IMR-90 (cell line): ENCODE results near the gene MCCD1. TPM values are rescaled to one million over a fixed set of nuclear protein-coding genes. Genes with fewer than 3 reads are reported as not detected.

Source experiments
- ATAC-seq: fragments of 200-7000 bp; cut with Tn5 transposase; 2 replicates; pipeline ENCODE4 v1.9.1; 2020; ENCODE audit warnings: low read depth, mild to moderate bottlenecking, moderate library complexity
- BruUV-seq: library from RNA; stranded (reverse); fragments of 400-500 nt; replicated peaks from 2 replicates; lab custom pipeline; 2021; lab: Mats Ljungman, UMichigan
- CTCF ChIA-PET: fragments of 300-600 bp; formaldehyde crosslinking; extraction: SDS; loops from one replicate; lab custom pipeline; 2021; ENCODE audit warnings: antibody characterized with exemption; lab: Yijun Ruan, JAX
- POLR2A ChIA-PET: fragments of 300-600 bp; sonication (Branson Sonifier 250); formaldehyde crosslinking; loops from one replicate; lab custom pipeline; 2022; ENCODE audit warnings: antibody characterized with exemption; ENCODE audit not compliant: unreplicated experiment; lab: Charles Lee
- DNase-seq: peaks from one replicate; pipeline ENCODE4 v3.0.0; 2013
- H2AFZ ChIP-seq: replicated peaks from 2 replicates; pipeline ENCODE3; 2013; ENCODE audit warnings: low read length, mild to moderate bottlenecking; ENCODE audit not compliant: poor library complexity
- H2AK5ac ChIP-seq: 2 replicates; pipeline ENCODE4 v1.6.1; 2013; ENCODE audit warnings: low read depth, low read length, inconsistent platforms
- H2AK9ac ChIP-seq: replicated peaks from 2 replicates; pipeline ENCODE3; 2013; ENCODE audit warnings: mild to moderate bottlenecking, low read depth, low read length, moderate library complexity; ENCODE audit not compliant: poor library complexity
- H2BK120ac ChIP-seq: 2 replicates; pipeline ENCODE4 v1.6.1; 2013; ENCODE audit warnings: low read depth, low read length, inconsistent platforms
- H2BK15ac ChIP-seq: 3 replicates; pipeline ENCODE4 v1.6.1; 2013; ENCODE audit warnings: low read depth, low read length, inconsistent platforms
- H2BK20ac ChIP-seq: 2 replicates; pipeline ENCODE4 v1.6.1; 2013; ENCODE audit warnings: low read depth, mild to moderate bottlenecking, inconsistent platforms, low read length, moderate library complexity
- H2BK5ac ChIP-seq: 2 replicates; pipeline ENCODE4 v1.6.1; 2013; ENCODE audit warnings: mild to moderate bottlenecking, low read depth, low read length, inconsistent platforms; ENCODE audit not compliant: poor library complexity, severe bottlenecking
- H3K14ac ChIP-seq: replicated peaks from 2 replicates; pipeline ENCODE4 v1.6.1; 2013; ENCODE audit warnings: low read depth, low read length, inconsistent platforms
- H3K18ac ChIP-seq: 2 replicates; pipeline ENCODE4 v1.6.1; 2013; ENCODE audit warnings: low read depth, low read length, control low read depth
- H3K23ac ChIP-seq: 2 replicates; pipeline ENCODE4 v1.6.1; 2013; ENCODE audit warnings: low read depth, low read length, inconsistent platforms
- H3K27ac ChIP-seq: 2 replicates; pipeline ENCODE4 v1.5.1; 2013; ENCODE audit warnings: mild to moderate bottlenecking, control low read depth, low read length; ENCODE audit not compliant: insufficient read depth
- H3K27me3 ChIP-seq: 2 replicates; pipeline ENCODE4 v1.6.1; 2013; ENCODE audit warnings: low read length; ENCODE audit not compliant: control insufficient read depth, insufficient read depth
- H3K36me3 ChIP-seq: 2 replicates; pipeline ENCODE4 v1.6.1; 2013; ENCODE audit warnings: low read length, mixed read lengths; ENCODE audit not compliant: control insufficient read depth, insufficient read depth
- H3K4ac ChIP-seq: 2 replicates; pipeline ENCODE4 v1.6.1; 2013; ENCODE audit warnings: low read depth, low read length, inconsistent platforms
- H3K4me1 ChIP-seq: 2 replicates; pipeline ENCODE4 v1.6.1; 2013; ENCODE audit warnings: low read length, mixed read lengths; ENCODE audit not compliant: control insufficient read depth, insufficient read depth
- H3K4me2 ChIP-seq: 2 replicates; pipeline ENCODE4 v1.6.1; 2013; ENCODE audit warnings: low read depth, mild to moderate bottlenecking, control low read depth, low read length, moderate library complexity
- H3K4me3 ChIP-seq: 2 replicates; pipeline ENCODE4 v1.5.1; 2013; ENCODE audit warnings: low read depth, mild to moderate bottlenecking, control low read depth, low read length, moderate library complexity; ENCODE audit not compliant: insufficient read depth
- H3K56ac ChIP-seq: 2 replicates; pipeline ENCODE4 v1.6.1; 2013; ENCODE audit warnings: low read length, inconsistent platforms; ENCODE audit not compliant: insufficient read depth; ENCODE audit errors: extremely low read depth
- H3K79me1 ChIP-seq, 2 experiments: 2 replicates each; pipeline ENCODE4 v1.6.1; 2013; ENCODE audit warnings: low read length in 2 of 2, inconsistent platforms in 1 of 2, low read depth in 1 of 2
- H3K9ac ChIP-seq: 2 replicates; pipeline ENCODE4 v1.6.1; 2013; ENCODE audit warnings: low read depth, low read length, control low read depth
- H3K9me1 ChIP-seq: 2 replicates; pipeline ENCODE4 v1.6.1; 2013; ENCODE audit warnings: low read length, inconsistent platforms; ENCODE audit not compliant: insufficient read depth
- H3K9me3 ChIP-seq: 2 replicates; pipeline ENCODE4 v1.6.1; 2013; ENCODE audit warnings: low read length; ENCODE audit not compliant: control insufficient read depth, insufficient read depth
- H4K20me1 ChIP-seq: 2 replicates; pipeline ENCODE4 v1.6.1; 2013; ENCODE audit warnings: low read length, inconsistent platforms; ENCODE audit not compliant: insufficient read depth
- H4K5ac ChIP-seq: 2 replicates; pipeline ENCODE4 v1.6.1; 2013; ENCODE audit warnings: mild to moderate bottlenecking, low read depth, low read length, control low read depth
- H4K8ac ChIP-seq, 2 experiments: 2 replicates each; pipeline ENCODE4 v1.6.1; 2013; ENCODE audit warnings: low read depth in 2 of 2, low read length in 2 of 2, control low read depth in 1 of 2, inconsistent platforms in 1 of 2
- H4K91ac ChIP-seq: 2 replicates; pipeline ENCODE4 v1.6.1; 2013; ENCODE audit warnings: low read depth, low read length, inconsistent platforms; ENCODE audit not compliant: insufficient read depth
- BHLHE40 ChIP-seq: fragments of 150-350 bp; IDR thresholded peaks from 2 replicates; pipeline ENCODE4 v1.6.1; 2016; ENCODE audit warnings: mild to moderate bottlenecking, low read depth, low read length
- CEBPB ChIP-seq: IDR thresholded peaks from 2 replicates; pipeline ENCODE4 v1.6.1; 2012; ENCODE audit warnings: low read depth, low read length, improper control_type of control experiment
- CHD1 ChIP-seq: IDR thresholded peaks from 2 replicates; pipeline ENCODE4 v1.6.1; 2012; ENCODE audit warnings: low read depth, low read length, improper control_type of control experiment
- FOS ChIP-seq: fragments of 150-350 bp; IDR thresholded peaks from 2 replicates; pipeline ENCODE4 v1.6.1; 2016; ENCODE audit warnings: low read depth, low read length
- MAFK ChIP-seq: IDR thresholded peaks from 2 replicates; pipeline ENCODE4 v1.6.1; 2012; ENCODE audit warnings: low read depth, low read length, improper control_type of control experiment
- NFE2L2 ChIP-seq: fragments of 150-350 bp; IDR thresholded peaks from 2 replicates; pipeline ENCODE4 v1.6.1; 2016; ENCODE audit warnings: low read depth, mild to moderate bottlenecking, low read length
- POLR2A ChIP-seq: IDR thresholded peaks from 2 replicates; pipeline ENCODE4 v1.6.1; 2012; ENCODE audit warnings: mild to moderate bottlenecking, low read depth, low read length
- RAD21 ChIP-seq: IDR thresholded peaks from 2 replicates; pipeline ENCODE4 v1.6.1; 2012; ENCODE audit warnings: low read length, improper control_type of control experiment
- RCOR1 ChIP-seq: IDR thresholded peaks from 2 replicates; pipeline ENCODE4 v1.6.1; 2012; ENCODE audit warnings: mild to moderate bottlenecking, low read length, improper control_type of control experiment; ENCODE audit not compliant: insufficient replicate concordance
- SMC3 ChIP-seq: fragments of 150-350 bp; IDR thresholded peaks from 2 replicates; pipeline ENCODE4 v1.6.1; 2016; ENCODE audit warnings: low read depth, mild to moderate bottlenecking, antibody characterized with exemption, low read length, moderate library complexity
- WGBS, 2 experiments: methylation state at CpG; one replicate each; pipeline versions ENCODE4 v1.1.5 to v1.1.7; 2013; ENCODE audit warnings: missing lambda C conversion rate in 2 of 2; ENCODE audit not compliant: insufficient read length in 1 of 2; ENCODE audit errors: extremely low coverage in 2 of 2; 5-methylcytosine and 5-hydroxymethylcytosine counted together
- dilution Hi-C: fragments of 300-500 bp; cut with HindIII; formaldehyde crosslinking; loops from one replicate; pipeline ENCODE4 v1.14.3; 2018; ENCODE audit warnings: low sequenced_read_pairs; ENCODE audit not compliant: unreplicated experiment
- in situ Hi-C: fragments of 300-500 bp; cut with MboI; formaldehyde crosslinking; loops from 3 replicates; pipeline ENCODE4 v1.14.3; 2019; ENCODE audit warnings: low sequenced_read_pairs, inconsistent platforms, mixed read lengths
- intact Hi-C: fragments of 100-400 bp; cut with micrococcal nuclease; formaldehyde crosslinking; loops from 2 replicates; pipeline ENCODE4 v1.10.0; 2022
- polyA plus RNA-seq, 3 experiments: library from polyadenylated mRNA; depleted of rRNA; stranded (reverse); fragments of >200 nt; gene quantifications; 2 replicates each; pipeline ENCODE4 v1.2.3, GENCODE V29; 2012; ENCODE audit warnings: low replicate concordance in 1 of 3
- total RNA-seq: library from RNA; depleted of rRNA; stranded (reverse); fragments of >200 nt; gene quantifications from 2 replicates; pipeline ENCODE4 v1.2.3, GENCODE V29; 2012
- TF ChIP-seq, protein P1 (sequence below): fragments of 150-350 bp; IDR thresholded peaks from 2 replicates; pipeline ENCODE4 v1.6.1; 2016; ENCODE audit warnings: low read depth, mild to moderate bottlenecking, low read length, moderate library complexity, borderline replicate concordance
- TF ChIP-seq, protein P2 (sequence below): fragments of 150-350 bp; IDR thresholded peaks from 2 replicates; pipeline ENCODE4 v1.6.1; 2017; ENCODE audit warnings: mild to moderate bottlenecking, antibody characterized with exemption, low read length, low read depth
- TF ChIP-seq, protein P3 (sequence below): conservative IDR thresholded peaks from 2 replicates; pipeline ENCODE4 v1.5.1; 2012; ENCODE audit warnings: mild to moderate bottlenecking, low read depth, low read length, improper control_type of control experiment

MCCD1 gene
- total and polyA plus RNA-seq, 2 of the 4 experiments (the other 2 are of a cell fraction), result not detected

DNA sequence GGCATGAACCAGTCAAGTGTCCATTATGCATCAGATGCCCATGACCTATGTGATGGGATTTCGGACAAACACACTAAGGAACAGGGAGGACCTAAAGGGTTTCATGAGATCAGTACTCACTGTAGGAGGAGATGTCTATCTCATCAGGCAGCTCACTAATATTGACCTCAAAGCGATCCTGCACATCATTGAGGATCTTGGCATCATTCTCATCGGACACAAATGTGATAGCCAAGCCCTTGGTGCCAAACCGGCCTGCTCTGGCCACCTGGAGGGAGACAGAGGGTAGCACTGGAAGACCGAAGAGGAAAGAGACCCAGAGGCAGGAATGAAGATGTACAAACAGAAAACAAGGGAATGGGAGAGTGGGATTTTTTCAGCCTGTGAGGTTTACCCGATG, 1.9 kb downstream of the MCCD1 start (continued):
- TF ChIP-seq, protein P1, sequence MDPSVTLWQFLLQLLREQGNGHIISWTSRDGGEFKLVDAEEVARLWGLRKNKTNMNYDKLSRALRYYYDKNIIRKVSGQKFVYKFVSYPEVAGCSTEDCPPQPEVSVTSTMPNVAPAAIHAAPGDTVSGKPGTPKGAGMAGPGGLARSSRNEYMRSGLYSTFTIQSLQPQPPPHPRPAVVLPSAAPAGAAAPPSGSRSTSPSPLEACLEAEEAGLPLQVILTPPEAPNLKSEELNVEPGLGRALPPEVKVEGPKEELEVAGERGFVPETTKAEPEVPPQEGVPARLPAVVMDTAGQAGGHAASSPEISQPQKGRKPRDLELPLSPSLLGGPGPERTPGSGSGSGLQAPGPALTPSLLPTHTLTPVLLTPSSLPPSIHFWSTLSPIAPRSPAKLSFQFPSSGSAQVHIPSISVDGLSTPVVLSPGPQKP, result no peak

DNA sequence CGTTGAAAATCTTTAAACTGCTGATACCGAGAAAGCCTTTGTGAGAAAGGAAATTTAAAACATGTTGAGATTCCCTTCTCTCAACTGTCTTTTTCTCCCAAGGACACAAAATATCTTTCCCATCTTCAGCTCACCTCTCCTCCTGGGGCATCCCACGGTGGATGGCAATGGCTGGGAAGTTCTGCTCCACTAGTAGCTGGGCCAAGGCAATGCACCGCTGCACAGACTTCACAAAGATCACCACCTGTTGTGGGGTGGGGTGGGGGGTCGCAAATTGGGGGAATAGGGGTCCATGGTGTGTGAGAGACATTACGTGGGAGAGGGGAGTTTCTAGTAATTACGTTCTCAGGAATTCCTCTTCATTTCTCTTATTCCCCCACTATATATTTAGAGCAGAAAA, 2.4 kb downstream of the MCCD1 start:
- Histone ChIP-seq H3K79me1 (peaks cover 32 to 72% of the 10 kb centered on the region in 2 experiments), H3K9me3 (no peaks in the 10 kb centered on the region), H3K4me2 (no peak overlapping the region), H2BK15ac (no peak overlapping the region), H2AK9ac (no peak overlapping the region), H3K18ac (no peak overlapping the region), H4K8ac (no peak overlapping the region), H3K4me3 (no peak overlapping the region), H3K27ac (no peak overlapping the region), H2AFZ (no peak overlapping the region), H3K9me1 (peaks cover 15% of the 10 kb centered on the region), H2BK120ac (no peak overlapping the region), H3K14ac (no peak overlapping the region), H2AK5ac (no peak overlapping the region), H3K36me3 (peaks cover 66% of the 10 kb centered on the region), H4K20me1 (peaks cover 71% of the 10 kb centered on the region), H3K4me1 (peaks cover 5% of the 10 kb centered on the region), H3K4ac (no peak overlapping the region), H3K9ac (no peak overlapping the region), H3K27me3 (no peaks in the 10 kb centered on the region), H4K91ac (no peak overlapping the region), H3K56ac (no peak overlapping the region), H2BK5ac (no peak overlapping the region), H3K23ac (no peak overlapping the region), H4K5ac (no peak overlapping the region), H2BK20ac (no peak overlapping the region)
- intact Hi-C loops (no loop called here), in situ Hi-C loops (no loop called here), dilution Hi-C loops (no loop called here)
- no CpG with 5 or more reads among the region's 7 CpGs for WGBS, 2 experiments
- ATAC-seq (no peak), DNase-seq (no peak)
- POLR2A ChIA-PET, result interaction anchor here (0.7 kb wide), 1 partner anchor 9 kb away, joined by 4 read pairs; no protein-coding TSS in a partner anchor
- CTCF ChIA-PET, result no interaction called here
- BruUV-seq, result no TSS peak
- TF ChIP-seq RCOR1, result no peak
- TF ChIP-seq MAFK, result no peak
- TF ChIP-seq, protein P2, sequence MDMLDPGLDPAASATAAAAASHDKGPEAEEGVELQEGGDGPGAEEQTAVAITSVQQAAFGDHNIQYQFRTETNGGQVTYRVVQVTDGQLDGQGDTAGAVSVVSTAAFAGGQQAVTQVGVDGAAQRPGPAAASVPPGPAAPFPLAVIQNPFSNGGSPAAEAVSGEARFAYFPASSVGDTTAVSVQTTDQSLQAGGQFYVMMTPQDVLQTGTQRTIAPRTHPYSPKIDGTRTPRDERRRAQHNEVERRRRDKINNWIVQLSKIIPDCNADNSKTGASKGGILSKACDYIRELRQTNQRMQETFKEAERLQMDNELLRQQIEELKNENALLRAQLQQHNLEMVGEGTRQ, result no peak
- TF ChIP-seq, protein P3, sequence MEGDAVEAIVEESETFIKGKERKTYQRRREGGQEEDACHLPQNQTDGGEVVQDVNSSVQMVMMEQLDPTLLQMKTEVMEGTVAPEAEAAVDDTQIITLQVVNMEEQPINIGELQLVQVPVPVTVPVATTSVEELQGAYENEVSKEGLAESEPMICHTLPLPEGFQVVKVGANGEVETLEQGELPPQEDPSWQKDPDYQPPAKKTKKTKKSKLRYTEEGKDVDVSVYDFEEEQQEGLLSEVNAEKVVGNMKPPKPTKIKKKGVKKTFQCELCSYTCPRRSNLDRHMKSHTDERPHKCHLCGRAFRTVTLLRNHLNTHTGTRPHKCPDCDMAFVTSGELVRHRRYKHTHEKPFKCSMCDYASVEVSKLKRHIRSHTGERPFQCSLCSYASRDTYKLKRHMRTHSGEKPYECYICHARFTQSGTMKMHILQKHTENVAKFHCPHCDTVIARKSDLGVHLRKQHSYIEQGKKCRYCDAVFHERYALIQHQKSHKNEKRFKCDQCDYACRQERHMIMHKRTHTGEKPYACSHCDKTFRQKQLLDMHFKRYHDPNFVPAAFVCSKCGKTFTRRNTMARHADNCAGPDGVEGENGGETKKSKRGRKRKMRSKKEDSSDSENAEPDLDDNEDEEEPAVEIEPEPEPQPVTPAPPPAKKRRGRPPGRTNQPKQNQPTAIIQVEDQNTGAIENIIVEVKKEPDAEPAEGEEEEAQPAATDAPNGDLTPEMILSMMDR, result no peak
- no peak for TF ChIP-seq NFE2L2
- TF ChIP-seq, protein P1, result no peak
- TF ChIP-seq SMC3, result no peak
- no peak for TF ChIP-seq CHD1
- no peak for TF ChIP-seq RAD21
- TF ChIP-seq POLR2A, result no peak
- TF ChIP-seq FOS, result no peak
- TF ChIP-seq CEBPB, result no peak
- TF ChIP-seq BHLHE40, result no peak
